Thyroid gland (tissue), 4 donors: ENCODE results near the gene STOX1. TPM values are rescaled to one million over a fixed set of nuclear protein-coding genes. Genes with fewer than 3 reads are reported as not detected.
"Not testable (repeated sequence)": the region's sequence is repeated elsewhere in the genome, so short reads cannot be mapped to it uniquely, and the experiment has no call there.

Source experiments
- DNase-seq, 2 donors: peaks; one replicate each; pipeline ENCODE4 v3.0.0-alpha.2; 2019
- H3K27ac ChIP-seq, 3 donors: fragments of 200-600 bp; sonication (generic); 1 replicate in 2 of 3; 2 replicates in 1 of 3; pipeline ENCODE4 v1.5.1; 2016 to 2019; ENCODE audit warnings: mild to moderate bottlenecking in 1 of 3, moderate library complexity in 1 of 3
- H3K27me3 ChIP-seq: fragments of 200-600 bp; sonication (generic); one replicate; pipeline ENCODE4 v1.5.1; 2019
- H3K36me3 ChIP-seq, 2 donors: fragments of 200-600 bp; sonication (generic); one replicate each; pipeline ENCODE4 v1.5.1; 2016 to 2019
- H3K4me1 ChIP-seq, 2 donors: fragments of 200-600 bp; sonication (generic); one replicate each; pipeline ENCODE4 v1.5.1; 2017 to 2019
- H3K4me3 ChIP-seq, 3 donors: fragments of 200-600 bp; sonication (generic); replicated peaks in 1 of 3; 1 replicate in 2 of 3; 2 replicates in 1 of 3; pipeline ENCODE4 v1.5.1; 2016; ENCODE audit warnings: mild to moderate bottlenecking in 1 of 3
- H3K9me3 ChIP-seq: fragments of 200-600 bp; sonication (generic); one replicate; pipeline ENCODE4 v1.5.1; 2017
- POLR2A ChIP-seq, 2 donors: fragments of 450-650 bp; IDR thresholded peaks; one replicate each; pipeline ENCODE4 v1.6.1; 2017; ENCODE audit warnings: antibody characterized with exemption in 2 of 2, mild to moderate bottlenecking in 2 of 2, moderate library complexity in 1 of 2
- WGBS, 2 donors: methylation state at CpG; one replicate each; pipeline ENCODE4 v1.1.5; 2017; 5-methylcytosine and 5-hydroxymethylcytosine counted together
- intact Hi-C: fragments of 100-400 bp; cut with DNase I; formaldehyde crosslinking; loops from one replicate; pipeline ENCODE4 v1.15.1; 2023
- total RNA-seq, 4 donors: library from RNA; depleted of rRNA; stranded (reverse); fragments of >200 nt; gene quantifications; one replicate each; pipeline ENCODE4 v1.2.3, GENCODE V29; 2016
- TF ChIP-seq, protein P1 (sequence below), 6 experiments: fragments of 200-600 bp in 3 of 6; fragments of 450-650 bp in 3 of 6; sonication (generic) in 3 of 6; IDR thresholded peaks; one replicate each; pipeline ENCODE4 v1.5.1; 2016 to 2019; ENCODE audit warnings: antibody characterized with exemption in 6 of 6, mild to moderate bottlenecking in 2 of 6, inconsistent platforms in 1 of 6, moderate library complexity in 1 of 6

STOX1 gene
- total RNA-seq, 4 donors from 2014 or later = 8.5 to 14.9 (median 10.0) TPM

DNA sequence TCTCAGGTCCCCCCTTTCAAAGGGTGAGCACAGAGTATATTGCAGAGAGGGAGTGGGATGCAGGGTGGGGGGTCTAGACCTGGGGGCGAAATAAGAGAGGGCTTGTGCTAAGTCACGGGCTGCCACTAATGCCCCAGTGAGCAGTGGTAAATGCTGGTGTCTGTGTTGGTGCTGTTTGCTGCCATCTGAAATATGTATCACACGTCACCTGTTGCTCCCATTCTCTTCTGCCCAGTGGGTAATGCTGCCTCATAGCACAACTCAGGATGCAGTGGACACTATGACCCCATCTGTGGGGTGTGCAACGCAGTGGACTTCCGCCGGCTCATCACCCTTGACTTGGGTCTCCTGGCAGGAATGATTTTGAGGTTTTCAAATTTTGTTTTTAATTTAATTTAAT is 2.6 kb downstream of the STOX1 start:
- no peaks in the 10 kb centered on the region for H3K36me3 ChIP-seq
- intact Hi-C loops = loop anchor here (5.0 kb wide), 1 partner anchor 67 kb away; no protein-coding TSS in a partner anchor
- DNase-seq = no peak
- no peaks in the 10 kb centered on the region for H3K27me3 ChIP-seq
- no peak for TF ChIP-seq POLR2A (IDR thresholded peaks at IDR 0.05)
- TF ChIP-seq, protein P1, sequence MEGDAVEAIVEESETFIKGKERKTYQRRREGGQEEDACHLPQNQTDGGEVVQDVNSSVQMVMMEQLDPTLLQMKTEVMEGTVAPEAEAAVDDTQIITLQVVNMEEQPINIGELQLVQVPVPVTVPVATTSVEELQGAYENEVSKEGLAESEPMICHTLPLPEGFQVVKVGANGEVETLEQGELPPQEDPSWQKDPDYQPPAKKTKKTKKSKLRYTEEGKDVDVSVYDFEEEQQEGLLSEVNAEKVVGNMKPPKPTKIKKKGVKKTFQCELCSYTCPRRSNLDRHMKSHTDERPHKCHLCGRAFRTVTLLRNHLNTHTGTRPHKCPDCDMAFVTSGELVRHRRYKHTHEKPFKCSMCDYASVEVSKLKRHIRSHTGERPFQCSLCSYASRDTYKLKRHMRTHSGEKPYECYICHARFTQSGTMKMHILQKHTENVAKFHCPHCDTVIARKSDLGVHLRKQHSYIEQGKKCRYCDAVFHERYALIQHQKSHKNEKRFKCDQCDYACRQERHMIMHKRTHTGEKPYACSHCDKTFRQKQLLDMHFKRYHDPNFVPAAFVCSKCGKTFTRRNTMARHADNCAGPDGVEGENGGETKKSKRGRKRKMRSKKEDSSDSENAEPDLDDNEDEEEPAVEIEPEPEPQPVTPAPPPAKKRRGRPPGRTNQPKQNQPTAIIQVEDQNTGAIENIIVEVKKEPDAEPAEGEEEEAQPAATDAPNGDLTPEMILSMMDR (IDR thresholded peaks at IDR 0.05) = no peak
- 93 to 95% methylated on average over 6 of the region's 6 CpGs for WGBS, 2 donors
- no peaks in the 10 kb centered on the region for H3K9me3 ChIP-seq
- H3K27ac ChIP-seq = no peak overlapping the region
- no peak overlapping the region for H3K4me3 ChIP-seq
- peaks cover 4 to 5% of the 10 kb centered on the region in 2 donors for H3K4me1 ChIP-seq

DNA sequence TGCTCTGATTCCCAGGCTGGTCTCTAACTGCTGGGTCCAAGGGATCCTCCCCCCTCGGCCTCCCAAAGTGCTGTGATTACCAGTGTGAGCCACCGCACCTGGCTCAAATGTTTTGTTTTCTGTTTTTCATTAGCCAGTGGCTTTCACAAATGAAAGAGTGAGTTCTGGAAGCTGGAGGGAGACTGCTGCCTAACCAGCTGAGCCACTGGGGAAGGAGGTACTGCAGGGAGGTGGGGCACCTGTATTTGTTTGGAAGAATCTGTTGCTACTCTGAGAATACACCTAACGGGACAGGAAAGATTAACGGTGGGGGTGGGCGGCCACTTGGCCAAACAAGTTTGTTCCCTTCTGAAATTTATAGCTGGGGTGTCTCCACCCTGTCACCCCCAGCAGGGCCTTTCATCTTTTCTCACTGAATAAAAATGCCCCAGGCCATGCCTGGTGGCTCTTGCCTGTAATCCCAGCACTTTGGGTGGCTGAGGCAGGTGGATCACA is 4.7 kb downstream of the STOX1 start:
- Histone ChIP-seq H3K9me3 (no peaks in the 10 kb centered on the region), H3K27ac (no peak overlapping the region), H3K36me3 (no peaks in the 10 kb centered on the region), H3K27me3 (no peaks in the 10 kb centered on the region), H3K4me3 (no peak overlapping the region), H3K4me1 (peaks cover 0 to under 1% of the 10 kb centered on the region in 2 donors)
- no peak for TF ChIP-seq POLR2A (IDR thresholded peaks at IDR 0.05)
- TF ChIP-seq, protein P1 (IDR thresholded peaks at IDR 0.05) = no peak
- WGBS, 2 donors = 85 to 90% methylated on average over 5 of the region's 5 CpGs
- intact Hi-C loops = no loop called here
- DNase-seq = no peak

DNA sequence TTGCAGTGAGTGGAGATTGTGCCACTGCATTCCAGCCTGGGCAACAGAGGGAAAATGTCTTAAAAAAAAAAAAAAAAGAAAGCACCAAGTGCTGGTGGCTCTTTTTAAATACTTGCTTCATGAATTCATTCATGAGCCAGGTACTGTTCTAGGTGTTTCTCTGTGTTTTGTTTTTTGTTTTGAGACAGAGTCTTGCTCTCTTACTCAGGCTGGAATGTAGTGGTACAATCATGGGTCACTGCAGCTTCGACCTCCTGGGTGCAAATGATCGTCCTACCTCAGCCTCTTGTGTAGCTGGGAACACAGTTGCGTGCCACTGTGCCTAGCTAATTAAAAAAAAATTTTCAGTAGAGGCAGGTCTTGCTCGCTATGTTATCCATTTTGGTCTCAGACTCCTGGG is 5.3 kb downstream of the STOX1 start:
- Histone ChIP-seq H3K27ac (no peak overlapping the region), H3K27me3 (no peaks in the 10 kb centered on the region), H3K9me3 (no peaks in the 10 kb centered on the region), H3K4me1 (no peaks in the 10 kb centered on the region), H3K36me3 (no peaks in the 10 kb centered on the region), H3K4me3 (no peak overlapping the region)
- DNase-seq = no peak
- TF ChIP-seq POLR2A (IDR thresholded peaks at IDR 0.05) = no peak
- TF ChIP-seq, protein P1 (IDR thresholded peaks at IDR 0.05) = no peak
- intact Hi-C loops = no loop called here
- WGBS, 2 donors = 91 to 95% methylated on average over 4 of the region's 4 CpGs

DNA sequence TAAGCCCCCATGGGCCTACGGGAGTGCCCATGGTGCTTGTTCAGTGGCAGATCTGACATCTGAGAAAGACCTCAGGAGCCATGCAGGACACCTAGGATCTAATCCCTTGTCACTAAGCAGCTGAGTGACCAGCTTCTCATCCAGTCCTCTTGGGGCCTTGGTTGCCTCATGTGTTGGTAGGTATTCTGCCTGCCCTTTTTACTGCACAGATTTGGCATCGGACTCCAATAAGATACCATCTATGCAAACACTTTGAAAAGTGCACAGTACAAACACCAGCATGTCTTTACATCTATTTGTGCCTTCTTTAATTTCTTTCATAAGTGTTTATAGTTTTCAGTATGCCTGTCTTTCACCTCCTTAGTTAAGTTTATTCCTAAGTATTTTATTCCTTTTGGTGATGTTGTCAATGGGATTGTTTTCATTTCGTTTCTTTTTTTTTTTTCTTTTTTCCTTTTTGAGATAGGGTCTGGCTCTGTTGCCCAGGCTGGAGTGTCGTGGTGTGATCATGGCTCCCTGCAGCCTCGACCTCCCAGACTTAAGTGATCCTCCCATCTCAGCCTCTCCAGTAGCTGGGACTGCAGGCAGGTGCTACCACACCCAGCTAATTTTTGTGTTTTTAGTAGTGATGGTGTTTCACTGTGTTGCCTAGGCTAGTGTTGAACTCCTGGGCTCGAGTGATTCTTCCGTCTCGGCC is 10.4 kb downstream of the STOX1 start:
- DNase-seq = no peak
- H3K4me3 ChIP-seq = no peak overlapping the region
- intact Hi-C loops = no loop called here
- TF ChIP-seq POLR2A (IDR thresholded peaks at IDR 0.05) = no peak
- TF ChIP-seq, protein P1 (IDR thresholded peaks at IDR 0.05) = no peak
- 92 to 95% methylated on average over 8 of the region's 8 CpGs for WGBS, 2 donors
- H3K27ac ChIP-seq = no peak overlapping the region
- H3K36me3 ChIP-seq = no peaks in the 10 kb centered on the region
- H3K4me1 ChIP-seq = no peaks in the 10 kb centered on the region
- H3K27me3 ChIP-seq = no peaks in the 10 kb centered on the region
- H3K9me3 ChIP-seq = no peaks in the 10 kb centered on the region

DNA sequence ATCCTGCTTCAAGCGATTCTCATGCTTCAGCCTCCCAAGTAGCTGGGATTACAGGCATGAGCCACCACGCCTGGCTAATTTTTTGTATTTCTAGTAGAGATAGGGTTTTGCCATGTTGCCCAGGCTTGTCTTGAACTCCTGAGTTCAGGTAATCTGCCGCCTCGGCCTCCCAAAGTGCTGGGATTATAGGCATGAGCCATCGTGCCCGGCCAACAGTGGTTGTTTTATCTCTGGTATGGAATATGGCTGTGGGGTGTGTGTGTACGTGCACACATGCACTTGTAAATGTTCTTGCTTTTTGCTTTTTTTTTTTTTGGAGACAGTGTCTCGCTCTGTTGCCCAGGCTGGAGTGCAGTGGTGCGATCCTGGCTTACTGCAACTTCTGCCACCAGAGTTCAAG is 13.3 kb downstream of the STOX1 start:
- H3K27ac ChIP-seq, H3K36me3 ChIP-seq, intact Hi-C loops, H3K9me3 ChIP-seq, H3K27me3 ChIP-seq, DNase-seq, H3K4me1 ChIP-seq, H3K4me3 ChIP-seq: not testable (repeated sequence)
- 93 to 94% methylated on average over 9 of the region's 9 CpGs for WGBS, 2 donors
